HepG2 (cell line): ENCODE data around the gene HOXA6. TPM values are rescaled to one million over a fixed set of nuclear protein-coding genes. Genes with fewer than 3 reads are reported as not detected.

Experiments used
- AGO2 ChIP-seq: fragments of 200-400 bp; formaldehyde crosslinking; optimal IDR thresholded peaks from 2 replicates; pipeline ENCODE3; 2017; ENCODE audit warnings: mild to moderate bottlenecking, low read depth, low read length, moderate library complexity
- ATF1 ChIP-seq: IDR thresholded peaks from 2 replicates; pipeline ENCODE4 v1.6.1; 2016; ENCODE audit warnings: mild to moderate bottlenecking, control low read depth
- CBX2 ChIP-seq, 2 experiments: fragments of 200-600 bp in 1 of 2; sonication (generic); formaldehyde crosslinking in 1 of 2; IDR thresholded peaks; 2 replicates each; pipeline versions ENCODE4 v1.7.0 to v1.8.1; 2018 to 2022; ENCODE audit warnings: low read depth in 2 of 2, low read length in 1 of 2, mild to moderate bottlenecking in 1 of 2, missing genetic modification reagents in 1 of 2
- DMAP1 ChIP-seq: IDR thresholded peaks from 2 replicates; pipeline ENCODE4 v1.6.1; 2016
- EP300 ChIP-seq, 3 experiments: sonication (generic) in 1 of 3; formaldehyde crosslinking in 1 of 3; IDR thresholded peaks; 2 replicates each; pipeline versions ENCODE4 v1.5.1 to v1.6.1; 2011 to 2020; ENCODE audit warnings: low read depth in 2 of 3, low read length in 2 of 3, borderline replicate concordance in 1 of 3, improper control_type of control experiment in 1 of 3, mild to moderate bottlenecking in 1 of 3, missing genetic modification reagents in 1 of 3, moderate library complexity in 1 of 3
- ERF ChIP-seq: IDR thresholded peaks from 2 replicates; pipeline ENCODE4 v1.6.1; 2018; ENCODE audit warnings: missing biosample characterization, missing genetic modification reagents
- FOSL2 ChIP-seq: sonication (generic); formaldehyde crosslinking; IDR thresholded peaks from 2 replicates; pipeline ENCODE4 v1.4.0; 2020; ENCODE audit warnings: missing genetic modification reagents
- HDAC1 ChIP-seq: sonication (generic); formaldehyde crosslinking; IDR thresholded peaks from 2 replicates; pipeline ENCODE4 v1.5.1; 2020; ENCODE audit warnings: mild to moderate bottlenecking, missing genetic modification reagents
- KLF15 ChIP-seq: sonication (generic); formaldehyde crosslinking; IDR thresholded peaks from 2 replicates; pipeline ENCODE4 v1.8.1; 2023; ENCODE audit warnings: borderline replicate concordance, mild to moderate bottlenecking, inconsistent platforms, missing genetic modification reagents, mixed read lengths
- MAFF ChIP-seq: IDR thresholded peaks from 2 replicates; pipeline ENCODE4 v1.6.1; 2011; ENCODE audit warnings: low read depth, low read length, improper control_type of control experiment
- NAIF1 ChIP-seq: sonication (generic); formaldehyde crosslinking; IDR thresholded peaks from 2 replicates; pipeline ENCODE4 v1.5.0; 2020; ENCODE audit warnings: mild to moderate bottlenecking, missing genetic modification reagents, borderline replicate concordance
- NR2F1 ChIP-seq, 2 experiments: fragments of 450-650 bp in 1 of 2; formaldehyde crosslinking in 1 of 2; IDR thresholded peaks; 2 replicates each; pipeline versions ENCODE4 v1.5.0 to v1.6.1; 2016 to 2020; ENCODE audit warnings: mild to moderate bottlenecking in 1 of 2, missing compliant biosample characterization in 1 of 2, missing genetic modification reagents in 1 of 2, moderate library complexity in 1 of 2
- PRPF4 ChIP-seq: fragments of 200-400 bp; formaldehyde crosslinking; IDR thresholded peaks from 2 replicates; pipeline ENCODE4 v1.6.1; 2016; ENCODE audit warnings: low read length, low read depth; ENCODE audit not compliant: poor library complexity, severe bottlenecking
- TMF1 ChIP-seq: sonication (generic); formaldehyde crosslinking; IDR thresholded peaks from 2 replicates; pipeline ENCODE4 v1.8.1; 2022; ENCODE audit warnings: low read depth, missing genetic modification reagents
- ZNF18 ChIP-seq: sonication (generic); formaldehyde crosslinking; IDR thresholded peaks from 2 replicates; pipeline ENCODE4 v1.8.0; 2022; ENCODE audit warnings: mild to moderate bottlenecking, missing genetic modification reagents; ENCODE audit not compliant: insufficient replicate concordance
- ZNF280B ChIP-seq: sonication (generic); formaldehyde crosslinking; IDR thresholded peaks from 2 replicates; pipeline ENCODE4 v1.5.0; 2020; ENCODE audit warnings: missing genetic modification reagents, mild to moderate bottlenecking, borderline replicate concordance
- ZNF367 ChIP-seq: sonication (generic); formaldehyde crosslinking; IDR thresholded peaks from 2 replicates; pipeline ENCODE4 v1.4.0; 2020; ENCODE audit warnings: missing genetic modification reagents, borderline replicate concordance
- ZNF383 ChIP-seq: sonication (generic); formaldehyde crosslinking; IDR thresholded peaks from 2 replicates; pipeline ENCODE4 v1.4.0; 2020; ENCODE audit warnings: missing genetic modification reagents, mild to moderate bottlenecking, borderline replicate concordance
- ZNF883 ChIP-seq: sonication (generic); formaldehyde crosslinking; IDR thresholded peaks from 2 replicates; pipeline ENCODE4 v1.5.1; 2020; ENCODE audit warnings: mild to moderate bottlenecking, missing genetic modification reagents; ENCODE audit errors: not compliant biosample characterization
- ZSCAN5A ChIP-seq: sonication (generic); formaldehyde crosslinking; IDR thresholded peaks from 2 replicates; pipeline ENCODE4 v1.8.0; 2022; ENCODE audit warnings: mild to moderate bottlenecking, missing genetic modification reagents, borderline replicate concordance
- polyA plus RNA-seq, 8 experiments: library from polyadenylated mRNA; depleted of rRNA in 3 of 8; stranded (reverse) in 7 of 8; unstranded in 1 of 8; fragments of >200 nt; fragmentation: Illumina TruSeq in 4 of 8; extraction: Trizol in 4 of 8; gene quantifications; 2 replicates each; pipeline versions ENCODE4 v1.2.1 to v1.2.3, GENCODE V29; 2011 to 2016; ENCODE audit warnings: low read depth in 4 of 8, missing spikeins in 1 of 8, mixed read lengths in 1 of 8; ENCODE audit not compliant: insufficient read depth in 1 of 8
- total RNA-seq, 5 experiments: library from RNA; depleted of rRNA; stranded (reverse); fragments of >200 nt; fragmentation: Illumina TruSeq; extraction: Trizol; gene quantifications; 2 replicates each; pipeline ENCODE4 v1.2.3, GENCODE V29; 2016; ENCODE audit warnings: low read depth in 1 of 5
- TF ChIP-seq, protein P1 (sequence below): IDR thresholded peaks from 2 replicates; pipeline ENCODE4 v1.6.1; 2016; ENCODE audit warnings: missing compliant biosample characterization, missing genetic modification reagents, borderline replicate concordance
- TF ChIP-seq, protein P2 (sequence below): IDR thresholded peaks from 2 replicates; pipeline ENCODE4 v1.6.1; 2016; ENCODE audit warnings: mild to moderate bottlenecking, missing biosample characterization, missing genetic modification reagents

The HOXA6 gene
- total and polyA plus RNA-seq, 2 of the 13 experiments (the other 11 are each of a cell fraction or from before 2014, with no cell fraction given), result 1.3 to 1.5 TPM

- TF ChIP-seq ZNF367 (CRISPR knock-in tag), result no peak
- no peak for TF ChIP-seq ZNF383
- peak; percentile 35 for TF ChIP-seq AGO2
- no peak for TF ChIP-seq PRPF4
- TF ChIP-seq ZSCAN5A (CRISPR knock-in tag), result no peak
- no peak for TF ChIP-seq EP300 (IDR thresholded peaks at IDR 0.05; ENCODE audit: low read depth in 2 of 2, low read length in 2 of 2)
- TF ChIP-seq EP300 (CRISPR knock-in tag; IDR thresholded peaks at IDR 0.05; ENCODE audit: borderline replicate concordance), result no peak
- TF ChIP-seq, protein P1, sequence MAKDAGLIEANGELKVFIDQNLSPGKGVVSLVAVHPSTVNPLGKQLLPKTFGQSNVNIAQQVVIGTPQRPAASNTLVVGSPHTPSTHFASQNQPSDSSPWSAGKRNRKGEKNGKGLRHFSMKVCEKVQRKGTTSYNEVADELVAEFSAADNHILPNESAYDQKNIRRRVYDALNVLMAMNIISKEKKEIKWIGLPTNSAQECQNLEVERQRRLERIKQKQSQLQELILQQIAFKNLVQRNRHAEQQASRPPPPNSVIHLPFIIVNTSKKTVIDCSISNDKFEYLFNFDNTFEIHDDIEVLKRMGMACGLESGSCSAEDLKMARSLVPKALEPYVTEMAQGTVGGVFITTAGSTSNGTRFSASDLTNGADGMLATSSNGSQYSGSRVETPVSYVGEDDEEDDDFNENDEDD (CRISPR knock-in tag), result peak; percentile 54; the same call in 1 of the 2 replicates
- no peak for TF ChIP-seq ZNF18 (CRISPR knock-in tag)
- TF ChIP-seq CBX2 (IDR thresholded peaks at IDR 0.05; ENCODE audit: low read depth, low read length), result no peak
- no peak for TF ChIP-seq CBX2 (CRISPR knock-in tag; IDR thresholded peaks at IDR 0.05; ENCODE audit: low read depth)
- TF ChIP-seq MAFF, result no peak
- peak; percentile 22; the same call in 1 of the 2 replicates for TF ChIP-seq TMF1
- no peak for TF ChIP-seq ZNF280B (CRISPR knock-in tag)
- TF ChIP-seq KLF15 (CRISPR knock-in tag), result no peak
- no peak for TF ChIP-seq ERF
- TF ChIP-seq ZNF883 (CRISPR knock-in tag), result no peak
- no peak for TF ChIP-seq ATF1
- peak; percentile 30; the same call in 1 of the 2 replicates for TF ChIP-seq FOSL2 (CRISPR knock-in tag)
- TF ChIP-seq DMAP1 (CRISPR knock-in tag), result no peak
- TF ChIP-seq NR2F1 (CRISPR knock-in tag; IDR thresholded peaks at IDR 0.05), result no peak
- TF ChIP-seq, protein P2, sequence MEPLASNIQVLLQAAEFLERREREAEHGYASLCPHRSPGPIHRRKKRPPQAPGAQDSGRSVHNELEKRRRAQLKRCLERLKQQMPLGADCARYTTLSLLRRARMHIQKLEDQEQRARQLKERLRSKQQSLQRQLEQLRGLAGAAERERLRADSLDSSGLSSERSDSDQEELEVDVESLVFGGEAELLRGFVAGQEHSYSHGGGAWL, result no peak
- TF ChIP-seq NAIF1 (CRISPR knock-in tag), result no peak
- peak; percentile 29; the same call in 1 of the 2 replicates for TF ChIP-seq HDAC1 (CRISPR knock-in tag)
Measured at GRCh38 chr7:27129729-27130539, 17.6 kb downstream of the HOXA6 start (continued).
